Stimulated activated CD4-positive, alpha-beta T cell treated with anti-CD3 and anti-CD28 coated beads, Interleukin-15, amount 100 ng/mL, for 24 hours (primary cell): ENCODE results near the gene GNAI2.
"Not testable (repeated sequence)": the region's sequence is repeated elsewhere in the genome, so short reads cannot be mapped to it uniquely, and the experiment has no call there.

Source experiments
- DNase-seq: peaks from one replicate; pipeline ENCODE4 v3.0.0-alpha.2; 2020

GNAI2 gene

DNA sequence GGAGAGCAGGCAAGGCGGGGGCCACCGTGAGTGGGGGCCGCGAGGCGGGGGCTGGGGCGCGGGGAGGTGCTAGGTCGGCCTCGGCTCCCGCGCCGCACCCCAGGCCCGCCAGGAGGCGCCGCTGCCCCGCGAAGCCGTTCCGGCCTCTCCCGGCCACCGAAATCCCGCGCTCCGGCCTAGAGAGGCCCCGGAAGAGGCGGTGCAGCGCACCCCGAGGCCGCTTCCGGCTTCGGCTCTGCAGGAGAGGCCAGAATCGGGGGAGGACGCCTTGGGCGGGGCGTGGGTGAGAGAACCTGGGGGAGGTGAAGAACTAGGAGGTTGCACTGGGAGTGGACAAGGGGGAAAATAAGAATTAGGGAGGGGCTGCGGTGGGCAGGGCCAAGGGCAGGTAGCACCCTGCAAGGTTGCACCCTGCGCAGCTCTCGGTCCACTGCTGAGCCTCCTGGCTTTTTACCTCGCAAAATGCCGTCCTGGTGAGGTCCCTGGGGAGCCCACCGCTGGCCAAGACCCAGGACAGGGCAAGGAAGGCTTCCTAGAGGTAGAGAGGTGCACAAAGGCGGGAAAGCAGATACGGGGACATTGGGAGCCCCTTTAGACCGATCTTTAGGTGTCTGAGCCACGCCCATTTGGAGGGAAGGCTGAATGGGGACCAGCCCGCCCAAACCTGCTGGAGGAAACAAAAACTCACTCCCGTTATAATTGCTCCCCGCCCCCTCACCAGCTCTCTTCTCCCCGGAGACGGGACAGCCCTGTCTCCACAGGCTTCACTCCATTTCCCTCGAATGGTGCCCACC, 8.4 kb upstream of the GNAI2 start:
- DNase-seq: peak; percentile 94

DNA sequence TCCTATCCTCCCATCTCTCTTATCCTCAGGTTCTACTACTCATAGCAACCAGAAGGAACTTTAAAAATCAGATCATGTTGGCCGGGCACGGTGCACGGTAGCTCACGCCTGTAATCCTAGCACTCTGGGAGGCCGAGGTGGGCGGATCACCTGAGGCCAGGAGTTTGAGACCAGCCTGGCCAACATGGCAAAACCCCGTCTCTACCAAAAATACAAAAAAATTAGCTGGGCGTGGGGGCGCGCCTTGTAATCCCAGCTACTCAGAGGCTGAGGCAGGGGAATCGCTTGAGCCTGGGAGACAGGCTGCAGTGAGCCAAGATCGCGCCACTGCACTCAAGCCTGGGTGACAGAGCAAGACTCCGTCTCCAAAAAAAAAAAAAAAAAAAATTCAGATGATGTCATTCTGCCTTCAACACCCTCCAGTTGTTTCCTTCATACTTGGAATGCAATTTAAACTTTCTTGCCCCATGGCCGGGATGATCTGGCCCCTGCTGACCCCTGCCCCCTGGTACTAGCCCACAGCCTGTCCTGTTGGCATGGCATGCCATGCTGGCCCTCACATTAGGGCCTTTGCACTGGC, 7.7 kb upstream of the GNAI2 start:
- not testable (repeated sequence) for DNase-seq

DNA sequence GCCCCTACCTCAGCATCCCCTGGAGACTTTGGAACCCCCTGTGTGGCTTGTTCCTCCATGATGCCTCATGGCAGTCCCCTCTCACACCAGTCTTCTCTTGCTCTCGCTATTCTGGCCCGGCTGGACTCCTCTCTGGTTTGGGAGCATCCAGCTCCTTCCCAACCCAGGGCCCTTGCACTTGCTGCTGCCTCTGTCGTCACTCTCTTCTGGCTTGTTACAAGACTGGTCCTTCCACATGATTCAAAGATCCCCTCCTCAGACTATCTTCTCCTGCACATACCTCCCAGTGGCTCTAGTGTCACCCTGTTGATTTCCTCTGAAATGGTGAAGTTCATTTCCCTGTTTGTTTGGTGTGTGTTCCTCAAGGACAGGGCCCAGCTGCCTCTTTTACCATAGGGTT, 6.5 kb upstream of the GNAI2 start:
- DNase-seq: no peak

DNA sequence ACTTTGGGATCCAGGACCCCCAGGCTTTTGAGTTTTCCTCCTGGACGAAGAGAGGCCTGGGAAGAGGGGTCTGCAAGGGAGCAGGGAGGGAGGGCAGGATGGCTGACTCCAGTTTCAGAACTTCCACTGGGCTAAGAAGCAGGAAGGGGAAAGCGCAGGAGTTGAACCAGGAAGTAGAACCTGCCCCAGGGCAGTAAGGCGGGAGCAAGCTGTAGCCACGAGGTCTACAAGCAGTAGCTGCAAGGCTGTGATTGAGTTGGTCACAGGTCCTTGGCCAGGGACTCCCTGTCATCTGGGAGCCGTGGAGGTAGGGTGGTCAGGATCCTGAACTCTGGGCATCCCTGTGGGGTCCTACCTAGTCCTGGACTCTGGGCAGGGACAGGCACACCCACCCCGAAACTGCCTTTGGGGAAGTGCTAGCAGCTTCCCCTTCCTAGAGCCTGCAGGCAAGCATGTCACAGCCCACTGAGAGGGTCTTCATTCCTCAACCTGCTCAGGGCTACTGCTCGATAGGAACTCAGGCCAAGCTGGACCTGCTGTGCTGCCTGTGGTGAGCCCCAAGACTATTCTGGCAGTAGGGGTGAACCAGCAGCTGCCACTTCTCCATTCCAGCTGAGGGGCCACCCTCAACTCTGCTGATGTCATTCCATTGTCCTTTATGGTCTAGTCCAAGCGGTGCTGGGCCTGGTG, 5.8 kb upstream of the GNAI2 start:
- DNase-seq: no peak

DNA sequence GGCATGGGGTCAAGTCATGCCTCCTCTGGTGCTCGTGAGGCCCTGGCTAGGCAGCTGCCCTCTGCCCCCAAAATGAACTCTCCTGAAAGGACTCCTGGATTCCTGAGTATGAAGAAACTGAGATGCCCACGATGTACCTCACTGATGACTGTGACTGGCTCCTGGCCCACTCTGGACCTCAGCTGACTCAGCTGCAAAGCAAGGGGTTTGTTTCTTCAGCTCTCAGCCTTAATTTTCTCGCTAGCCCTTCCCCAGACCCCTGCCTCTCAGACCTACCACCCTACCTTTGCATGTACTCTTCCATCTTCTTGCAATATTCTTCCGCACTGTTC, 5.2 kb upstream of the GNAI2 start:
- no peak for DNase-seq

DNA sequence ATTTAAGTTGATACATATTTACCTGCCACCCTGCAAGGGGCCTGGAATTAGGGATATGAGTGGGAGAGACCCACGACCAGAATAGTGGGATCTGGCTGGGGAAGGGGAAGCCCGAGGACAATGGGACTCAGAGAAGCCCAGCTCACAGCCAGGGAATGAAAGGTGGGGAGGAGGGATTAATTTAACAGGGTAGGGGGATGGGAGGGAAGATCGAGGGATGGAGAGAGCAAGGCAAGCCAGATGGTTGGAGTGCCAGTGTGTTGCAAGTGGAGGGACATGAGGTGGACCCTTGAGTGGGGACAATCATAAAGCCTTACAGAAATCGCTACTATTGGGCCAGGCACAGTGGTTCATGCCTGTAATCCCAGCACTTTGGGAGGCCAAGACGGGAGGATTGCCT, 4.4 kb upstream of the GNAI2 start:
- DNase-seq: no peak

DNA sequence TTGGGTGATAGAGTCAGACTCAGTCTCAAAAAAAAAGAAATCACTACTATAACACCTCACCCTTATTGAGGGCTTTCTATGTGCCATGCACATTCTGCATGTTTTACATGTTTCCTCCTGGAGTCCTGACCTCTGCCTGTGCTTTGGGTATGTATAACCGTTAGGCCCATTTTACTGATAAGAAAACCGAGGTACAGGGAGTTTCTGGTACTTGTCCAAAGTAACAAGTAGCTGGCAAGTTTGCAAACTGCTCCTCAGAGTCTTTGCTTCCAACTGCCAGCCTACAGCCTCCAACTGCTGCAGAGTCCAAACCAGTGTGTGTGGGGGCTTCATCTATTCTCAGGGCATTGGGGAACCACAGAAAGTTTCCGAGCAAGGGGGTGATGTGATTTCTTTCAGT, 3.7 kb upstream of the GNAI2 start:
- no peak for DNase-seq

DNA sequence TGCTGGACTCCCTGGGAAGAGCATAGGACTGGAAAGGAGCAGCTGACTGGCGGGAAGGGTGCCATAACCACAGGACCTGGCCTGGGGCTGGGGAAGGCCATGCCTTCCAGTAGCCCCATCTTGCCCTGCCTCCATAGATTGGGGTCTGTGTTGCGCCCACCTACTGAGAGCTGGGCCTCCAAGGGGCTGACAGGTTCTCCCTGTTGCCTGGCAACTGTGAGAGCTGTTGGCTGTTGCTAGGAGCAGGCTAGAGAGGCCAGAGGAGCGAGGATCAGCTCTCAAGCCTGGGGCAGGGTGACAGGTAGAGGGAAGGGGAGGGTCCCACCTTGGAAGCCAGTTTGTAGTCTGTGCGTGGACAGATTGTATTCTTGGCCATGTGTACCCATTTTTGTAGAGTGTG, 2.8 kb upstream of the GNAI2 start:
- DNase-seq: no peak

DNA sequence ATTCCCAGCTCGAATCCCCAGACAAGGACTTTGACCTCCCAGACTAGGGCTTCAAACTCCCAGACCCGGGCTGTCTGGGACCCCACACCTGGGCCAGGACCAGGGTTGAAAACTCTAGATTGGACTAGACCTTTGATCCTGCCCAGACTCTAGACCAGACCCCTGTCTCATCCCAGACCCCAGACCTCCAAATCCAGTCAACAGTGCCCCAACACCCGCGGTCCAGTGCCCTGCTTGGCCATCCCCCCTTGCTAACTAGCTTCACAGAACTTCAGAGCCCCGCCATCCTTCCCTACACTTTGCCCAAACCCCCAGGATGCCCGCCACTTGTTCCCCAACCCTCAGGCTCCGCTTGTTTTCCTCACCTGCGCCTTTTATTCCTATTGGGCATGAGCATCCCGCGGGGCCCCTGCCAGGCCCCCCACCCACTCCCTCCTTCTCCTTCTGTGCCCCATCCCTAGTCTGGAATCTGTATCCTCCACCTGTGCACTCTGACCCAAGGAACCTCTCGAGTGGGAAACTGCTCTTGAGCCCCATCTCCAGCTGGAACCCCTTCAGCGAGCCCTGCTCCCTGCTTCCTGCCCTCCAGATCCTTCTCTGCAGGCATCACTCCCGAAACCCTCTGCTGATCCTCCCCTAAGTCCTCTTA, 604 bp downstream of the GNAI2 start:
- no peak for DNase-seq

DNA sequence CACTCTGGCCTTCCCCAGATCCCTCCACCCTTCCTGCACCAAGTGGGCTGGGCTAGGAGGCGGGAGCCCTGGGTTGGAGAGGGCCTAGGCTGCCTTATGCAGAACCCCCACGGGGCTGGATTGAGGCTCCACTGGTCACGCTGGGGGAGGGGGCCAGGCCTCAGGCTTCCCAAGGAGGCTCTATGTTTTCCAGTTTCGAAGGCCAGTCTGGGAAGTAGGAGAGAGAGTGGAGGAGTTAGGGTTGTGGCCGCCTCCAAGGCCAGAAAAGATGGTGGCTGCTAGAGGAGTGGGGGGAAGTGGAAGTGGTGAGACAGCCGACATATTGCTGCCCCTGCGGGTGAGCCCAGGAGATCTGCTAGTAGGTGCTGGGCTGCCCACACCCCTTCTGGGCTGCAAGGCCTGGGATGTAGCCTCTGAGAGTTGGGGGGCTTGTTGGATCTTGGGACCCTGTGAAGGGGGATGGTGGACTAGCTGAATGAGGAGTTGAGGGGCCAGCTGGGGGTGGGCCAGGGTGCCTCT, 1.2 kb downstream of the GNAI2 start:
- DNase-seq: peak; percentile 50

DNA sequence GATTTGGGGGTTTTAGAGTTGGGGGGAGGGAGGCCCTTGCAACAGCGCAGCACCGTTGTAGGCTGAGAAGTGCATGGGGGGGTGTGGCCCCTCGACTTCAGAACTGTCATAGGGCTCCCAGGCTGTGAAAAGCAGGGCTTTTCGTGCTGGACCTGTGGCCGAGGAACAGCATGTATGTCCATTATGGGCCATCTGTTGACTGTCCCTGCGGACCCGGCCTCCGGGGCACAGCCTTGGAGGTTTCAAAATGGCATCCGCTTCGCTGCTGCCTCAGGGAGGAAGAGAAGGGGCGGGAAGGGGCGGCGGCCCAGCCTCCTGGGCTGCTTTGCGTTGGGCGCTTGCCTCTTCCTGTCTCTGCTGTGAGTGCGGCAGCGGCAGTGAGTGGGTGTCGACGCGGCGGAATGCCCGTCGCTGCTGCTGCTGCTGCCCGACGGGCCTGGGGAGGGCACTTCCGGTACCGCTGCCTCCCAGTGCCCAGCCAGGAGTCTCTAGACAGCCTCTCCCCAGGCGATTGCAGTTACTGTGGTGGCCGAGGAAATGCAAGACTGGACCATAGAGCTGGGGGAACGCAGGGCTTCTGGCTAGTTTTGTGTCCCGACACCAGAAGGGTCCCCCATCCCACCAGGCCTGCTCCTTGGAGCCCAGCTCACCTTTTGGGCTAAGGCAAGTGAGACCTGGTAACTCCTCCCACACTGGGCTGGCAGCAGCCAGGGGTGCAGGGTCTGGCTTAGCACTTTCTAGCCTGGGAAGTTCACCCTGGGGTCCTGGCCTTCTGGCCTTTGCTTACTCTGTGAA, 1.9 kb downstream of the GNAI2 start:
- DNase-seq: peak; percentile 94

DNA sequence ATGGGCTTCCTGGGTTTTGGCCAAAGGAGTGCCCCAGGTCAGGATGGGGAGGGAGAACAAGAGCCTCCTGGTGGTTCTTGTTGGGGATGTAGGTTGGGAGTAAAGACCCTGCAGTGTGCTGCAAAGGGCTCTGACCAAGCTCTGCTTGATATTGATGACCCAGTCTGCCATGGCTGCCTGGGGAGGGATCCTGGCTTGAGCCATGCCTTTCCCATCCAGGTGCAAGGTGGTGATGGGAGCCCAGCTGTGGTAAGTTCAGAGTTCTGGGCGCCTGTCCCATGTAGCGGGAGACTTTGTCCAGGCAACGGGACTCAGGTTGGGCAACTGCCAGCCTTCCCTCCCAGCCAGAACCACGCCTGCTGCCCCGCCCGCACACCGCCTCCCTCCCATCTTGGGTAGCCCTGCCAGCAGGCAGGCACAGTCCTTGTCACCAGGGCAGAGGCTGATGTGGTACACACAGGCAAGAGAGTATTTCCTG, 2.6 kb downstream of the GNAI2 start:
- DNase-seq: peak; percentile 36

DNA sequence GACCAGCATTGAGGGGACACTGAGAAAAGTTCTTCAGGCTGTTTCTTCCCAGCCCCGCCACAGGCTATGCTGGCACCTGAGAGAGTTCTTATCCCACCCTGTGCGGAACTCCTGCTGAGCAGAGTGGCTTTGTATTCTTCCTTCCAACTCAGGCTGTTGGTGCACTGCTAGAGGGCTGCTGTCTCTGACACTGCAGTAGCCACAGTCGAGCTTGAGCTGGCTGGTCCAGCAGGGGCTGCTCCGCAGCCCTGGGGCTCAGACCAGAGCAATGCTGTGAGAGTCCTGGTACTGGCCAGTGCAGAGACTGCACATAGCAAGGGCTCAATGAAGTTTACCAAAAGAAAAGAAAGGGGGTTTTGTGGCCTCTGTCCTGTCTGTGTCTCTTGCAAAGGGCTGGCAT, 3.6 kb downstream of the GNAI2 start:
- DNase-seq: no peak

DNA sequence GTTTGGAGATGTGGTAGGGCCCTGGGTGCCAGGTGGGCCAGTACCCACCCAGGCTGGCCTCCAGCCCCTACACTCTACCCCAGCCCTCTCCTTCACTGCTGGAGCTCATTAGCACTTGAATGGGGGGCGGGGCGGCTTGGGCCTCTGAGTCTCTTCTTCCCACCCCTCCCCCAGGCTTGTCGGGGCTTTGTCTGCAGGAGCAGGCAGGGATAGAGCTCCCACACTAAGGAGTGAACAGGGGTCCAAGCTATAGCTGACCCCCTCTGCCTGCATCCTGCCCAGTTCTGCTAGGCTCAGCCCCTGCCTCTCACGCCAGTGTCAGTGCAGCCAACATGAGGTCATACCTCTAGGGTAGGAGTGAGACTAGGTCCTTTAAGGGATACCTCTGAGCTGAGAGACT, 5.2 kb downstream of the GNAI2 start:
- DNase-seq: no peak

DNA sequence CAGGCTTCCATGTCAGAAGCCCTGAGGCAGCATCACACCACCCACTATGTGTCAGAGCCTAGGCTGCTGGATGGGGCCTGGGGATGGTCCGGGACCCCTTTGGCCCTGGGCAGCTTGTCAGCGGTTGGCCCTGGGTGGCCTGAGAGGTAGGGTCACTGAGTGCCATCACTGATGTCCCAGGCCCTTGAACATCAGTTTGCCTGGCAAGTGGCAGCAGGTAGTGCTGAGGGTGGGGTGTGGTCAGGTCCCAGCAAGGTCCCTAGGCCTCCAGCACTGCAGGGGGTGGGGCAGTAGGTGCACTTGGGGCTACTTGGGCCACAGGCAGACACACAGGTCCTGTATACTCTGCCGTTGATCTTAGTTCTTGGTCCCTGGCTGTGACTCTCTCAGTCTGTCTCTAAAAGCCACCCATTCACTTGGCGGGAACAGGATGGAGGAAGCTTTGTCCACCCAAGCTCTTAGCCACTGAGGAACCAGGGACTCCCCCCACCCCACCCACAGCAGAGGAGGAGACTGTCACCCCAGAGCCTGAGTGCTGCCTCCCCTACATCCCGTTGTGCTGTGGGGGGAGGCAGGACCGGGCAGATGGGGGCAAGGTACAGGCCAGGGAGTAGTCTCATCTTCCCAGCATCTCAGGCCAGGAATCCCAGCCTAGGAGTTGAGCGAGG, 5.8 kb downstream of the GNAI2 start:
- no peak for DNase-seq

DNA sequence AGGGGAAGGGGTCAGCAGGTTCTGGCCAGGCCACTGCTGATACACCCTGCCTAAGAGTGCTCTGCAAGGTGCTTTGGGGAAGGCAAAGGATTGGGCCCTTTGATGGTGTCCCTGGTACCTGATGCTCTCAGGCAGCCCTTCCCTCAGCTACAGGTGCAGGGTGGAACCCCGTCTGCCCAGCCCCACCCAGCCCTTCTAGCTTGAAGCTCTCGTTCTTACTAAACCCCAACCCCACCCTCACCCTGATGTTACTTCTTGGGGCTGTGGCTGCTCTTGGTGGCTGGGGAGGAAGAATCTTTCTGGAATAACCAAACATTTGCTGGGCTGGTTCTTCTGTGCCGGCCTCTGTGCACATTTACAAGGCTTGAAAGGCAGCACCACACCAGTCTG, 6.4 kb downstream of the GNAI2 start:
- DNase-seq: peak; percentile 42

DNA sequence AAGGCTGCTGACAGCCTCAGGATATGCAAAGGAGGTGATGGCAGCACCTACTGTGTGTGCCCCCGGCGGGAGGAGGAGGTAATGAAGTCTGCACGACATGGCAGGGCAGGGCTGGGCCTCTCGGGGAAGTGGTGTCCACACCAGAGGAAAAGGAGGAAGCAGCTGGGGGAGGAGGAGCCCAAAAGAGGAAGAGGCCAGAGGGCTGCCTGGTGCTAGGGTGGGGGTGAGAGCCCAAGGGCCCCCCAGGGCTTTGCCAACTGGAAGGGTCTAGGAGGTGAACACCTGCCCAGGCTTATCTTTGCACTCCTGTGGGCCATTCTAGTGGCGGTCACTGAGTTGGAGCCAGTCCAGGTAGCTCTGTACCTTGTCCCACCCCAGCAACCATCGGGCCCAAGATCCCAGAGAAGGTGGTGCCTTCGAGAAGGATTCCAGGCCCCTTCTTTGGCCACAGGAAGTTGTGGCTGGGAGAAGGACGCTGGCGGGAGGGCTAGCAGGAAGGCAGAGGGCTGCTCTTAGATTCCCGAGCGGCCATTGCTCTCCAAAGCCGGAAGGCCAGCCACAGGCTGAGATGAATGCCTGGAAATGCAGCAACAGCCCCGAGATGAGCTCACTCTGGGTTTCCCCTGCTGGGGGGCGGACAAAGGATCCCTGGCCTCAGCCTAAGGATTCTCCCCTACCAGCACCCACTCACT, 7.0 kb downstream of the GNAI2 start:
- DNase-seq: peak; percentile 65

DNA sequence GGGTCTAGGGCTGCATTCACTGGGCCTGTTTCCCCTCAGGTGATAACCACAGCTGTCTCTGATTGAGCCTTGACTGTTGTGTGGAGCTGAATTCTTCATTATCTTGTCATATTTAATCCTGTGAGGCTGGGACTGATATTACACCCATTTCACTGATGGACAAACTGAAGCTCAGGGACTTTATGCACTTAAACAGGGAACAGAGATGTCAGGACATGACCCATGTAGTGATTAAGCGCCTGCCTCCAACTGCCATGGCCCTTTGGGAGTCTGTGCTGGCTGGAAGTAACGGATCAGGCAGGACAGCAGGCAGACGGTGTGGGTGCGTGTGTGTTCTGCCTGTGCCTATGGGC, 7.5 kb downstream of the GNAI2 start:
- no peak for DNase-seq

DNA sequence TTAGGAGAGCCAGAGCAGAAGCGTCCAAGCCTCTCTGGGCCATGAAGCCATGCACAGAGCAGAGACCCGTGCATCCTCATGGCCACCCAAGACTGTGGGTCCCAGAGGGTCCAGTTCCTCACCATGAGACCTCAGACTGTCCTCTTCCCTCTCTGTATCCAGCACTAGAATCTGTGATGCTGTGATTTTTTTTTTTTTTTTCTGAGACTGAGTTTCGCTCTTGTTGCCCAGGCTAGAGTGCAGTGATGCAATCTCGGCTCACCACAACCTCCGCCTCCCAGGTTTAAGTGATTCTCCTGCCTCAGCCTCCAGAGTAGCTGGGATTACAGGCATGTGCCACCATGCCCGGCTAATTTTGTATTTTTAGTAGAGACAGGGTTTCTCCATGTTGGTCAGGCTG, 8.8 kb downstream of the GNAI2 start:
- not testable (repeated sequence) for DNase-seq

DNA sequence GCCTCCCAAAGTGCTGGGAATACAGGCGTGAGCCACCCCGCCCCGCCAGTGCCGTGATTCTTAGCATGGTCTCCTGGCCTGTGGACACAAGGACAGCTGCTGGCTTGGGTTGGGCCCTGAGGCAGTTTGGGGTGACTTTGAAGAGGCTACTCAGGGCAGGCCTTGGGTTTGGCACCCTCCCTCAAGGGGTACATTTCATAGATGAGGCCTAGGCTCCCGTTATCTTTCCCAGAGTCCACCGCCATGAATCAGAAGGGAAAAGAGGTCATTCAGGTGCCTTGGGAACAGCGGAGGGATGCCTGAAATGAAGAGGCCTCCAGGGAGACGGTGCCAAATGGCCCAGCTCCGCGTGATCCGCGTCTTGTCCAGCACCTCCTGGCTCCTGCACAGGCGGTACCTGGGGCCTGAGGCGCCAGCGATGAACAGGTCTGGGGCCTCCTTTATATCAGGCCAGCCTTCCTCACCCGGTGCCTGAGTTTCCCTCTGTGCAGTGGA, 9.3 kb downstream of the GNAI2 start:
- no peak for DNase-seq

DNA sequence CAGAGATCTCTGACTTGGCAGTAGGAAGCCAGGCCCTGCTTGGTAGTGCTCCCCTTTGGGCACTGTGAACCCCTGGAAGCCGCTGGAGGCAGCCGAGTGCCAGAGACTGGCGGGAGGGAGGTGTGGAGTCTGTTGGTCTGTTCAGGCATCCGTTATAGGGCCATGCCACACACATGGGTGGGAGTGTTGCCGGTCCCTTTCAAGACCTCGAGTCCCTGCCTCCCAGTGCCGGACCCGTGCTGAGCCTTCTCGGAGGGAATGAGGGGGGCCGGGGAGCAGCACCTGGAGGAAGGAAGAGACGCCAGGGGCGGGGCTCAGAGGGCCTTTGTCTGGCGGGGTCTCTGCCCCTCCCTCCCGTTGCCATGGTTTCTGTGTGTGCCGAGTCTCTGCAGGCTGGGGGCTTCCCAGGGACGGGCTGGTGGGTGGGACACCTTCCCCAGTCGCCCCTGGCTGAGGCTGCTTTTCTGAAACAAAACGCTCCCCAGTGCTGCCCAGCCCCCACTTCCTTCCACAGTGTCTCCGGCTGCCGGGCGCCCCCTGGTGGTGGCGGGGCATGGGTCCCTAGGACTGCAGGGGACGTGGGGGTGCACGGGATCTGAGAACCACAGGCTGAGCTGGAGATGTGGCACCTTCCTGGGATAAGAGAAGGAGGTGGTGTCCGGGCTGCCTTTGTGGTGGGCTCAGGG, 10.0 kb downstream of the GNAI2 start:
- DNase-seq: peak; percentile 98
